Hematopoietic multipotent progenitor cell treated with erythropoietin and hydrocortisone succinate and interleukin-3 and kit ligand, for 17 days (in vitro differentiated cells): ENCODE measurements around the gene PTPN2.

Source experiments
- DNase-seq: peaks from one replicate; pipeline ENCODE4 v3.0.0-alpha.2; 2015; ENCODE audit warnings: low spot score

Gene PTPN2

DNA sequence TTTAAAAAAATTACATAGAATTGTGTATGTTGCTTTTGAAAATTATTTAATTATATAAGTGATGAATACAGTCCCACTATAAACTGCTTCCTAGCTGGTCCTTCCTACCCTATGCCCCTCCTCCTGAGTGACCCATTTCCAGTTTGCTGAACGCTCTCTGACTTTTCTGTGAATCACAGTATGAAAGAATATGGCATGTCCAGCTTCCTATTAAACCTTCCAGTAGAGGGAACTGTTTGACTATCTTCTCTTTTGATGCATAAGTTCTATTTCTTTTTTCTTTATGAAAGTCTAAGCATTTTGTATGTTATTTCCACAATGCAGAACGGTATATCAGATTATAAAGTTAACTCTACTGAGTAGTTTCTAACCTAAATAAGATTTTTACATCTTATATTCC is 139.9 kb downstream of the PTPN2 start:
- no peak for DNase-seq

DNA sequence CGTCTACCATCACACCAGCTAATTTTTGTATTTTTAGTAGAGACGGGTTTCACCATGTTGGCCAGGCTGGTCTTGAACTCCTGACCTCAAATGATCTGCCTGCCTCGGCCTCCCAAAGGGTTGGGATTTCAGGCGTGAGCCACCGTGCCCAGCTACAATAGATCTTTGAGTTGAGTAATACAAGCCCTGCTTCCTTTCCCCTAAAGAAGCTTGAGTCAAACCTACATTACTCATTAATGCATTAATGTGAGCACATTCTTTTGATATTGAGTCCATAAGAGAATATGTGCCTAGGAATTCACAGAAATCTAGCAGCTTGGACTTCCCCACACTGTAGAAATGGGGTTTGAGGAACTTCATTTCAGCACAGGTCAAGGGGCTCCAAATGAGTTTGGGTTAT is 141.6 kb downstream of the PTPN2 start:
- no peak for DNase-seq
